Breast epithelium (tissue), 3 donors: ENCODE results near the gene ANKRD40CL.

ENCODE experiments used
- CTCF ChIP-seq, 3 donors: fragments of 450-650 bp; IDR thresholded peaks; one replicate each; pipeline ENCODE4 v1.5.1; 2016 to 2017; ENCODE audit warnings: antibody characterized with exemption in 3 of 3, mild to moderate bottlenecking in 3 of 3, moderate library complexity in 3 of 3
- POLR2A ChIP-seq: fragments of 450-650 bp; IDR thresholded peaks from one replicate; pipeline ENCODE4 v1.6.1; 2016; ENCODE audit warnings: antibody characterized with exemption, mild to moderate bottlenecking, moderate library complexity

- TF ChIP-seq POLR2A, result no peak
- no peak for TF ChIP-seq CTCF (IDR thresholded peaks at IDR 0.05)
Observed at GRCh38 chr17:50808413-50808812, 41.1 kb upstream of the ANKRD40CL start.
